ENCODE results near the gene FTSJ1.
"Not testable (repeated sequence)": the region's sequence is repeated elsewhere in the genome, so short reads cannot be mapped to it uniquely, and the experiment has no call there.

The FTSJ1 gene

GRCh38 chrX:48515842-48516241, 39.8 kb downstream of the FTSJ1 start:
- H3K4me3 ChIP-seq (ENCODE audit: low read depth in 1 of 5, low read length in 5 of 5): no peak overlapping the region
- no peaks in the 10 kb centered on the region for H3K4me1 ChIP-seq (ENCODE audit: control insufficient read depth in 5 of 5, insufficient read depth in 5 of 5, low read length in 5 of 5)
- peaks cover 0 to 15% (median 9%) of the 10 kb centered on the region in 5 donors for H3K27me3 ChIP-seq (ENCODE audit: control insufficient read depth in 5 of 5, insufficient read depth in 4 of 5, low read length in 5 of 5)
- peaks cover 0 to 28% (median 7%) of the 10 kb centered on the region in 5 donors for H3K36me3 ChIP-seq (ENCODE audit: control insufficient read depth in 5 of 5, insufficient read depth in 5 of 5, low read length in 5 of 5)
- H3K27ac ChIP-seq (ENCODE audit: low read depth, low read length): no peak overlapping the region
- peaks cover 0 to 2% (median 0%) of the 10 kb centered on the region in 5 donors for H3K9me3 ChIP-seq (ENCODE audit: control insufficient read depth in 5 of 5, low read length in 5 of 5)
- no peak overlapping the region for H3K9ac ChIP-seq (ENCODE audit: low read length in 5 of 5)

DNA sequence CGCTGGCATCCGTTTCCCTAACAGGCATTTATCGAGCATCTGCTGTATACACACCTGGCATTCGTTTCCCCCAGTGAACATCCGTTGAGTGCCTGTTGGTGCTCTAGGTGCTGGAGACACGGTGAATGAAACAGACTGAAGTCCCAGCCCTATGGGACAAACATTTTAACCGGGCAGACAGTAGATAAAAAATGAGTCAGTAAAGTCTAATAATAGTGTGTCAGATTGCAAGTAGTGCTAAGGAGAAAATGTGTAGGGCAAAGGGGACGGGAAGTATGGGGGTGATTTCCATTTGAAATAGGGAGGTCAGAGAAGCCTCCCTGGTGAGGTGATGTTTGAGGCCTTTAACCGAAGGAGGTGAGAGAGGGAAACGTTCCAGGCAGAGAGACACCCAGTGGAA, 40.3 kb downstream of the FTSJ1 start:
- no peak overlapping the region for H3K9ac ChIP-seq (ENCODE audit: low read length in 5 of 5)
- peaks cover 0 to 2% (median 0%) of the 10 kb centered on the region in 5 donors for H3K4me1 ChIP-seq (ENCODE audit: control insufficient read depth in 5 of 5, insufficient read depth in 5 of 5, low read length in 5 of 5)
- H3K27ac ChIP-seq (ENCODE audit: low read depth, low read length): no peak overlapping the region
- H3K27me3 ChIP-seq (ENCODE audit: control insufficient read depth in 5 of 5, insufficient read depth in 4 of 5, low read length in 5 of 5): peaks cover 0 to 15% (median 8%) of the 10 kb centered on the region in 5 donors
- H3K36me3 ChIP-seq (ENCODE audit: control insufficient read depth in 5 of 5, insufficient read depth in 5 of 5, low read length in 5 of 5): peaks cover 0 to 28% (median 7%) of the 10 kb centered on the region in 5 donors
- peaks cover 0 to 2% (median 0%) of the 10 kb centered on the region in 5 donors for H3K9me3 ChIP-seq (ENCODE audit: control insufficient read depth in 5 of 5, low read length in 5 of 5)
- H3K4me3 ChIP-seq (ENCODE audit: low read depth in 1 of 5, low read length in 5 of 5): no peak overlapping the region

DNA sequence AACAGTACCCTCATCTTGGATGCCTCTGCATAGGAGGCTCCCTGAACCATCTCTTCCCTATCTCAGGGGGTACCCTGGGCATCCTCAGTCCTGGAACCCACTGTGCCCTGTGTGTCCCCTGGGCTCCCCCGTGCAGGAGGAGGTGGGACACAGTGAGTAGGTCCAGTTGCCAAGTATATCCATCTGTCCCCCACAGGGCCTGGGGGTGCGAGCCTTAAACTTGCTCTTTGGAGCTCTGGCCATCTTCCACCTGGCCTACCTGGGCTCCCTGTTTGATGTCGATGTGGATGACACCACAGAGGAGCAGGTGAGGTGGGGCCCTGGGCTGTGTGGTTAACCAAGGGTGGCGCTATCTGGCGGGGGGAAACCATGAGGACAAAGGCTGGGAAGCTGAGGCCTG, 41.0 kb downstream of the FTSJ1 start:
- H3K4me1 ChIP-seq (ENCODE audit: control insufficient read depth in 5 of 5, insufficient read depth in 5 of 5, low read length in 5 of 5): peaks cover 0 to 5% (median under 1%) of the 10 kb centered on the region in 5 donors
- H3K27me3 ChIP-seq (ENCODE audit: control insufficient read depth in 5 of 5, insufficient read depth in 4 of 5, low read length in 5 of 5): peaks cover 0 to 15% (median 6%) of the 10 kb centered on the region in 5 donors
- H3K4me3 ChIP-seq (ENCODE audit: low read depth in 1 of 5, low read length in 5 of 5): no peak overlapping the region
- H3K36me3 ChIP-seq (ENCODE audit: control insufficient read depth in 5 of 5, insufficient read depth in 5 of 5, low read length in 5 of 5): peaks cover 0 to 28% (median 7%) of the 10 kb centered on the region in 5 donors
- peaks cover 0 to 4% (median under 1%) of the 10 kb centered on the region in 5 donors for H3K9me3 ChIP-seq (ENCODE audit: control insufficient read depth in 5 of 5, low read length in 5 of 5)
- H3K27ac ChIP-seq (ENCODE audit: low read depth, low read length): no peak overlapping the region
- H3K9ac ChIP-seq (ENCODE audit: low read length in 5 of 5): no peak overlapping the region

DNA sequence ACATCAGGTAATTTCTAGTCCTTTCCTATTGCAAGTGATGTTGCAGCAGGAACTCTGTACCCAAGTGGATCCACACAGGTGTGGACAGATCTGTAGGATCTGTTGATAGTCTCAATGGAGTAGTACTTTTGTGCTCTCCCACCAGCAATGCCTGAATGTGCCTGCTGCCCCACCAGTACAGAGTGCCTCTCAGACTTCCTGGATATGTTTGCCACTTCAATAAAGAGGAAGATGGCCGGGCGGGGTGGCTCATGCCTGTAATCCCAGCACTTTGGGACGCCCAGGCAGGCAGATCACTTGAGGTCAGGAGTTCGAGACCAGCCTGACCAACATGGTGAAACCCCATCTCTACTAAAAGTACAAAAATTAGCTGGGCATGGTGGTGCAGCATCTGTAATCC, 43.5 kb downstream of the FTSJ1 start:
- H3K9me3 ChIP-seq (ENCODE audit: control insufficient read depth in 5 of 5, low read length in 5 of 5); H3K4me3 ChIP-seq (ENCODE audit: low read depth in 1 of 5, low read length in 5 of 5); H3K9ac ChIP-seq (ENCODE audit: low read length in 5 of 5); H3K27me3 ChIP-seq (ENCODE audit: control insufficient read depth in 5 of 5, insufficient read depth in 4 of 5, low read length in 5 of 5); H3K27ac ChIP-seq (ENCODE audit: low read depth, low read length): not testable (repeated sequence)
- Histone ChIP-seq H3K36me3 (ENCODE audit: control insufficient read depth in 5 of 5, insufficient read depth in 5 of 5, low read length in 5 of 5) (peaks cover 0 to 14% (median 4%) of the 10 kb centered on the region in 5 donors), H3K4me1 (ENCODE audit: control insufficient read depth in 5 of 5, insufficient read depth in 5 of 5, low read length in 5 of 5) (peaks cover 0 to 11% (median 6%) of the 10 kb centered on the region in 5 donors)

DNA sequence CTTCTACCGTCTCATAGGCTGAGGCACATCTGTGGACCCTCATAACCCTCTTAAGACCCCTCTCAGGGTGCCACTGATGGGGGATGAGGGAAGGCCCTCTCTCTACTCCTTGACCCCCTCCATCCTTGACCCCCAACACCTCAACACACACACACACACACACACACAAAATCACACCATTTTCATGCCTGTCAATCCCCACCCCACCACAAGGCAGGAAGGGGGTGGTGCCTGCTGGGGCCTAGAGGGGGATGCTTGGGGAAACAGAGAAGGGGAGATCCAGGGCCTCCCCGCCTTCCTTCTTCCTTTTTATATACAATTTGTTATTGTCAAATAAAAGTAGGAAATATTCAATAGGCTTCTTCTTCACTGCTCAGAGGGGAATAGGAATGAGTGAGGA, 44.5 kb downstream of the FTSJ1 start:
- Histone ChIP-seq H3K9me3 (ENCODE audit: control insufficient read depth in 5 of 5, low read length in 5 of 5) (peaks cover 0 to 4% (median 0%) of the 10 kb centered on the region in 5 donors), H3K4me3 (ENCODE audit: low read depth in 1 of 5, low read length in 5 of 5) (no peak overlapping the region), H3K36me3 (ENCODE audit: control insufficient read depth in 5 of 5, insufficient read depth in 5 of 5, low read length in 5 of 5) (peaks cover 0 to 5% (median 4%) of the 10 kb centered on the region in 5 donors), H3K4me1 (ENCODE audit: control insufficient read depth in 5 of 5, insufficient read depth in 5 of 5, low read length in 5 of 5) (peaks cover 0 to 11% (median 6%) of the 10 kb centered on the region in 5 donors), H3K27ac (ENCODE audit: low read depth, low read length) (no peak overlapping the region), H3K27me3 (ENCODE audit: control insufficient read depth in 5 of 5, insufficient read depth in 4 of 5, low read length in 5 of 5) (peaks cover 0 to 3% (median 0%) of the 10 kb centered on the region in 5 donors), H3K9ac (ENCODE audit: low read length in 5 of 5) (no peak overlapping the region)

- Histone ChIP-seq H3K36me3 (ENCODE audit: control insufficient read depth in 5 of 5, insufficient read depth in 5 of 5, low read length in 5 of 5) (peaks cover 0 to 4% (median 4%) of the 10 kb centered on the region in 5 donors), H3K9ac (ENCODE audit: low read length in 5 of 5) (peak overlapping the region in 1 of 5 donors; percentile 4)
These were observed 45.0 kb downstream of the FTSJ1 start for GRCh38 chrX:48520976-48521352.

GRCh38 chrX:48521353-48522243, 45.6 kb downstream of the FTSJ1 start, which contains the start of gene EBP:
Gene EBP, plus strand, starts transcription at chrX:48521808. Its CDS starts 1,964 bp downstream, at chrX:48523772.
- Histone ChIP-seq H3K27ac (ENCODE audit: low read depth, low read length) (no peak within 1 kb of the TSS), H3K4me3 (ENCODE audit: low read depth in 1 of 5, low read length in 5 of 5) (peak within 1 kb of the TSS; percentile 63 to 90 (median 68)), H3K36me3 (ENCODE audit: control insufficient read depth in 5 of 5, insufficient read depth in 5 of 5, low read length in 5 of 5) (peaks cover 0 to 6% (median 4%) of the 10 kb centered on the region in 5 donors), H3K4me1 (ENCODE audit: control insufficient read depth in 5 of 5, insufficient read depth in 5 of 5, low read length in 5 of 5) (peaks cover 0 to 11% (median 6%) of the 10 kb centered on the region in 5 donors), H3K9ac (ENCODE audit: low read length in 5 of 5) (peak within 1 kb of the TSS in 3 of 5 donors; percentile 53 to 77 (median 53)), H3K9me3 (ENCODE audit: control insufficient read depth in 5 of 5, low read length in 5 of 5) (peaks cover 0 to 4% (median 0%) of the 10 kb centered on the region in 5 donors), H3K27me3 (ENCODE audit: control insufficient read depth in 5 of 5, insufficient read depth in 4 of 5, low read length in 5 of 5) (peaks cover 0 to 3% (median 0%) of the 10 kb centered on the region in 5 donors)

More at GRCh38 chrX:48520976-48521352, 45.0 kb downstream of the FTSJ1 start:
- no peak overlapping the region for H3K27ac ChIP-seq (ENCODE audit: low read depth, low read length)
- H3K9me3 ChIP-seq (ENCODE audit: control insufficient read depth in 5 of 5, low read length in 5 of 5): peaks cover 0 to 4% (median 0%) of the 10 kb centered on the region in 5 donors
- peak overlapping the region in 4 of 5 donors; percentile 63 to 79 (median 71) for H3K4me3 ChIP-seq (ENCODE audit: low read depth in 1 of 5, low read length in 5 of 5)
- peaks cover 0 to 11% (median 6%) of the 10 kb centered on the region in 5 donors for H3K4me1 ChIP-seq (ENCODE audit: control insufficient read depth in 5 of 5, insufficient read depth in 5 of 5, low read length in 5 of 5)
- peaks cover 0 to 3% (median 0%) of the 10 kb centered on the region in 5 donors for H3K27me3 ChIP-seq (ENCODE audit: control insufficient read depth in 5 of 5, insufficient read depth in 4 of 5, low read length in 5 of 5)

DNA sequence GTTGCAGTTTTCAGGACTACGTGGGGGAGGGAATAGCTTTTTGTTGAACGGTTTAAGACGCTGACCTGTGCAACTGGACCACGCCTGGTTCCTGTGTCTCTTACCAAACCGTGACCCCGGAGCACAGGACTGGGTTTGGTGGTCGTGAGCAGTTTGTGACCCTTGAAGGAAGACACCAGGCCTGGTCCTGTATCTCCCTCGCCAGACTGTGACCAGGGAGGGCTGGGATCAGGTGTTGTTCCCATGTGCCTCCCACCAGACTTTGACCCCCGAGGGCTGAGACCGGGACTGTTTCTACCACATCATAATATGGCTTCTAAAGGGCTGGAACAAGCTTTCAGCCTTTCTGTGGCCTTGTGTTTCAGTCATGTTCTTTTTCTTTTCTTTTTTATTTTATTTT, 46.3 kb downstream of the FTSJ1 start:
- peaks cover 0 to 11% (median 6%) of the 10 kb centered on the region in 5 donors for H3K4me1 ChIP-seq (ENCODE audit: control insufficient read depth in 5 of 5, insufficient read depth in 5 of 5, low read length in 5 of 5)
- H3K9ac ChIP-seq (ENCODE audit: low read length in 5 of 5): peak overlapping the region in 3 of 5 donors; percentile 53 to 77 (median 53)
- peak overlapping the region; percentile 63 to 90 (median 68) for H3K4me3 ChIP-seq (ENCODE audit: low read depth in 1 of 5, low read length in 5 of 5)
- H3K9me3 ChIP-seq (ENCODE audit: control insufficient read depth in 5 of 5, low read length in 5 of 5): peaks cover 0 to 4% (median 0%) of the 10 kb centered on the region in 5 donors
- H3K27ac ChIP-seq (ENCODE audit: low read depth, low read length): no peak overlapping the region
- peaks cover 0 to 2% (median 0%) of the 10 kb centered on the region in 5 donors for H3K27me3 ChIP-seq (ENCODE audit: control insufficient read depth in 5 of 5, insufficient read depth in 4 of 5, low read length in 5 of 5)
- H3K36me3 ChIP-seq (ENCODE audit: control insufficient read depth in 5 of 5, insufficient read depth in 5 of 5, low read length in 5 of 5): peaks cover 0 to 10% (median 5%) of the 10 kb centered on the region in 5 donors

DNA sequence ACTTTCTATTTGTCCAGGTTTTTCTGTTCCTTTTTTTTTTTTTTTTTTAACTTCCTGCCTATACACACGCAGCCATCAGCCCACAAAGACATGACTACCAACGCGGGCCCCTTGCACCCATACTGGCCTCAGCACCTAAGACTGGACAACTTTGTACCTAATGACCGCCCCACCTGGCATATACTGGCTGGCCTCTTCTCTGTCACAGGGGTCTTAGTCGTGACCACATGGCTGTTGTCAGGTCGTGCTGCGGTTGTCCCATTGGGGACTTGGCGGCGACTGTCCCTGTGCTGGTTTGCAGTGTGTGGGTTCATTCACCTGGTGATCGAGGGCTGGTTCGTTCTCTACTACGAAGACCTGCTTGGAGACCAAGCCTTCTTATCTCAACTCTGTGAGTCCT, 47.7 kb downstream of the FTSJ1 start:
- Histone ChIP-seq H3K36me3 (ENCODE audit: control insufficient read depth in 5 of 5, insufficient read depth in 5 of 5, low read length in 5 of 5) (peaks cover 0 to 18% (median 11%) of the 10 kb centered on the region in 5 donors), H3K9ac (ENCODE audit: low read length in 5 of 5) (no peak overlapping the region), H3K4me1 (ENCODE audit: control insufficient read depth in 5 of 5, insufficient read depth in 5 of 5, low read length in 5 of 5) (peaks cover 0 to 11% (median 6%) of the 10 kb centered on the region in 5 donors), H3K9me3 (ENCODE audit: control insufficient read depth in 5 of 5, low read length in 5 of 5) (peaks cover 0 to 4% (median 0%) of the 10 kb centered on the region in 5 donors), H3K4me3 (ENCODE audit: low read depth in 1 of 5, low read length in 5 of 5) (no peak overlapping the region), H3K27me3 (ENCODE audit: control insufficient read depth in 5 of 5, insufficient read depth in 4 of 5, low read length in 5 of 5) (peaks cover 0 to 4% (median 0%) of the 10 kb centered on the region in 5 donors), H3K27ac (ENCODE audit: low read depth, low read length) (no peak overlapping the region)

DNA sequence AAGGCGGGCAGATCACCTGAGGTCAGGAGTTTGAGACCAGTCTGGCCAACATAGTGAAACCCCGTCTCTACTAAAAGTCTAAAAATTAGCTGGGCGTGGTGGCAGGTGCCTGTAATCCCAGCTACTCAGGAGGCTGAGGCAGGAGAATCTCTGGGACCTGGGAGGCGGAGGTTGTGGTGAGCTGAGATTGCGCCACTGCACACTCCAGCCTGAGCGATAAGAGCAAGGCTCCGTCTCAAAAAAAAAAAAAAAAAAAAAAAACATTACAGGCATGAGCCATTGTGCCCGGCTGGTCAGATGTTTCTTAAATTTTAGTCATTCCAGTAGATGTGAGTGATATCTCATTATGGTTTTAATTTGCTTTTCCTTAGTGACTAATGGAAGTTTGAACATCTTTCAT, 49.9 kb downstream of the FTSJ1 start:
- H3K36me3 ChIP-seq (ENCODE audit: control insufficient read depth in 5 of 5, insufficient read depth in 5 of 5, low read length in 5 of 5): peaks cover 0 to 18% (median 11%) of the 10 kb centered on the region in 5 donors
- H3K9ac ChIP-seq (ENCODE audit: low read length in 5 of 5); H3K4me3 ChIP-seq (ENCODE audit: low read depth in 1 of 5, low read length in 5 of 5); H3K9me3 ChIP-seq (ENCODE audit: control insufficient read depth in 5 of 5, low read length in 5 of 5); H3K27ac ChIP-seq (ENCODE audit: low read depth, low read length); H3K27me3 ChIP-seq (ENCODE audit: control insufficient read depth in 5 of 5, insufficient read depth in 4 of 5, low read length in 5 of 5): not testable (repeated sequence)
- peaks cover 0 to 11% (median 6%) of the 10 kb centered on the region in 5 donors for H3K4me1 ChIP-seq (ENCODE audit: control insufficient read depth in 5 of 5, insufficient read depth in 5 of 5, low read length in 5 of 5)

Measured in subcutaneous abdominal adipose tissue (tissue), 5 donors.